Cerebellar nuclear complex (tissue), 1 donor: ENCODE results near the gene MFAP3L.
"Not testable (repeated sequence)": the region's sequence is repeated elsewhere in the genome, so short reads cannot be mapped to it uniquely, and the experiment has no call there.

ENCODE experiments used
- DNase-seq, 2 experiments: peaks; one replicate each; lab custom pipeline; 2025; lab: John Stamatoyannopoulos, UW

MFAP3L gene

DNA sequence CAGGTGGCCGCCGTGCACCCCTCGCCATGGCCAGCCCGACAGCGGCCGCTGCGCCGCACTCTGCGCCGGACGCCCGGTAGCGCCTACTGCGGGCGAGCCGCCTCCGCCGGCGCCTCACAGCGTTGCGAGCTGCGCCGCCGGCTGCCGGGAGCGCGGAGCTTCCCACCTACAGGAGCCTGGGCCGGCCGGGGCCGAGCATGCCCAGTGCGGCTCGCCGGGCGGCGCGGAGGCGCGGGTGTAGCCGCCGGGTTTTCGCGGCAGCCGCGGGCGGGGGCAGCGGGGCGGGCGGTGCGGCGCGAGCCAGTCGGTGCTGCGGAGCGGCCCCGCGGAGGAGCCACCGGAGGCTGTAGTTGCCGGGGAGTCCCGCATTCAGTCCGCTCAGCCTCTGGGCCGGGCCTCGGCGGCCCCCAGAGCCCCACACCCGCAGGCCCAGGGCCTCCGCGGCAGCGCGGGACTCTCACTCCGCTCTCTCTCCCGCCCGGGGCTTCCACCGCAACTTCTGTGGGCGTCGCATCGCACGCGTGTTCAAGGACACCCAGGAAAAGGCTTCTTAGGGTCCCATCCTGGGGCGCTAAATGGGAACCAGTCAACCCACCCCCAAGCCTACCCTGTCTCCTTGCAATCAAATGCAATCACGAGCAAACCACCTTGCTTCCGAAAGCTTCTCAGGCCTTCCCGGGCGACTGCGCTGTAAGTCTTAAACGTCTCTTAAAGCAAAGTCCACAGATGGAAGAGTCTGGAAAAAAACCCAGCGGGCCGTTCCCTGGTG, at the start of gene MFAP3L:
TSS of gene MFAP3L (minus strand) at position 143 of the 769 bp plus-strand sequence. CDS start 20,518 bp downstream, outside the sequence.
- DNase-seq = peak in 1 of 2 experiments; percentile 17

DNA sequence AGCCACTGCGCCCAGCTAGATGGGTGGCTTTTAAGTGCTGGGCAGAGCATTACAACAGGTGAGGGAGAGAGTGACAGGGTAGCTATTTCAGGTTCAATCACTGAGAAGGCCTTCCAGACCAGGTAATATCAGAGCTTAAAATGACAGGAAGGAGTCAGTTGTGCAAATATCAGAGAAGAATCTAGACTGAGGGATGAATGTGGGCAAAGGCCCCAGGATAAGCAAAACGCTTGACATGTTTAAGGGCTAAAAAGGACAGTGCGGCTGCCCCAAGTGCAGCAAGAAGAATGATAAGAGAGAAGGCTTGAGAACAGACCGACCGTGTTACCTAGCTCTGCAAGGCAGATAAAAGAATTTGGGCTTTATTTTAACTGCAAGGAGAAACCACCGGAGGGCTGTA, 45.0 kb upstream of the MFAP3L start:
- DNase-seq = no peak

DNA sequence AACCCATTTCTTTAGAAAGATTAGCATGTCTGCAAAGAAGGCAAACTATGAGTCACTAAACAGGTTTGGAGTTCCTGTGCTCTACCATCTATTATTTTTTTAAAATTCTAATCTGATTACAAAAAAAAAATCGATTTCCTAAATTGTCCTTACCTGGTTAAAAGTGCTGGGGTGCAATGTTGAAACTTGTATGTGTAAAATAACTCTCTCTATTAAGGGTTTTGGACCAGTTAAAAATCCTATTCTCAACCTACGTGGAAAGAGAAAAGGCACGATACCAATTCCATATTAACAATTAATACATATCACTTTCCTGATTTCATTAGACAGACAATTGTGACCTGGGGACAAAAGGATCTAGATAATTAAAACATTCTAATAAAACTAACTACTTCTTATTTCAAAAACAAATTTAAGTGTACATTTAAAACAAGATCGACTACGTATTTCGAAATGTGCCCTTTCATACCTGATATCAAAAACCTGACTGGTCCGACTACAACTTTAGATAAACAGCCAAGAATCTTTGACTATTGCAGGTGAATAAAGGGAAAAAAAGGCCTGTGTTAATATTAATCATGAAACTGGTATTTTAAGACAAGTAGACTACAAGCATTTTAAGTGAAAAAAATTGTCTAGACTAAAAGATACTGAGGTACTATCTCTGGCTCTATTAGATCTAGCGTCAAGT, 42.4 kb upstream of the MFAP3L start:
- no peak for DNase-seq

DNA sequence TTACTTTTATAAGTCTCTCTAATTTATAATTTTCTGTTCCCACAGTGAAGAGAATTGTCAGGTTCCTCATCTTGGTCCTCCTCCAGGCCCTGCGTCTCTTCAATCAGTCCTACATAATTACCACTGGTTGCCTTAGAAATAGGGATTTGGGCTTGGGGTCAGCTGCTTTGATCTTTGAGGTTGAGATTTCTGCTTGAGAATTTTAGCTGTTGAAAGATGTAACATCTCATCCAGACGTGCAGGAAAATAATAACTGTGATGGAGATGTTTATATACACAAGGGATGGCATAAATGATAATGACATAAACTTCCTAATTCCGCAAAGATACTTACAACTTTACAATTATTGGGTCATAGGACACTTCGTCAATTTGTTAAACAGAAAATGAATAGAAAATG, 33.2 kb upstream of the MFAP3L start:
- DNase-seq = no peak

DNA sequence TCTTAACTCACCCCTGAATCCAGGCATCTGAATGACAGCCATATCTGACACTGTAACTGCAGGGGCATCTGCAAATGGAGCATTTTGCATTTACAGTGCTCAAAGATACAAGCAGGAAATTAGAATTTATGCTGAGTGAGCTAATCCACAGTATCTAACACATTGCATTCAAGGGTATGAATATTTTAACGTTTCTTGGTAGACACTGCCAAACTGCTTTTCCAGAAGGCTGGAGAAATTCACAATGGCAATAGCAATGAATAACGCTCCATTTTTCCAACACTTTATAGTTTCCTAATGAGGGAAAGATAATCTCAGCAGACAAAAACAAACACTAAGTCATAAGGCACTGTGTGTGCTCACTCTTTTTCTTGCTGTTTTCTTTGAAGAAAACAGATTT, 32.6 kb upstream of the MFAP3L start:
- DNase-seq = no peak

DNA sequence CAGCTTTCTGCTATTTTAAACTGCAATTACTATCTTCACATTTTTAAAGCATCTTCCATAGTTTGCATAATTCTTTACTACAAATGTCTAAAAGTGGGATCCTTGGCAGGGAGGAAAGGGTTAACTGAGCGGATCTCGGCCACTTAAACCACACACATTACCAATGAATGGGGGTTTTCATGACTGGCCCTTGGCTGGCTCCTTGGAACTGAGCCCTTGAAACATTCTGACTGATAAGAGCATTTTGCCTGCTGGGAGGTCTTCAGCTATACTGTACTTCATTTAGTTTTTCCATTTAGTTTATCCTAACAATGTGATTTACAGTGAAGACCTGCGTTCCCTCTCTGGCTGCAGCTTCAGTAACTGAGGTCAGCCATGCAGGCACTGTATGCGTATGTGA, 31.7 kb upstream of the MFAP3L start:
- no peak for DNase-seq

DNA sequence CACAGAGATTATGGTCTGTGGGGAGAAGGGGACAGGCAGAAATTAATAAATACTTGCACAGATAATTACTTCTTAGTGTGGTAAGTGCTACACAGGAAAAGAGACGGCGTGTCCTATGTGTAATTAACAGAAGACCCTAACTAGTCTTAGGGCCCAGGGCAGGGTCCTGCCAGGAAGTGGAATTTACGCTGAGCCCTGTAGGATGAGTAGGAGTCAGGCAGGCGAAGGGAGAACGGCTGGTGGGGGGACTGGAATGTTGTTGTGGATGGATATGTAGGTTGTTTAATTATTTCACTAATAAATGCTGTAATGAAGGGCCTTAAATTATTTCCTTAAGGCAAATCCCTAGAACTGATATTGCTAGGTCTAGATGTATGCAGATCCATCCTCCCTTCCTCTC, 26.7 kb upstream of the MFAP3L start:
- no peak for DNase-seq

DNA sequence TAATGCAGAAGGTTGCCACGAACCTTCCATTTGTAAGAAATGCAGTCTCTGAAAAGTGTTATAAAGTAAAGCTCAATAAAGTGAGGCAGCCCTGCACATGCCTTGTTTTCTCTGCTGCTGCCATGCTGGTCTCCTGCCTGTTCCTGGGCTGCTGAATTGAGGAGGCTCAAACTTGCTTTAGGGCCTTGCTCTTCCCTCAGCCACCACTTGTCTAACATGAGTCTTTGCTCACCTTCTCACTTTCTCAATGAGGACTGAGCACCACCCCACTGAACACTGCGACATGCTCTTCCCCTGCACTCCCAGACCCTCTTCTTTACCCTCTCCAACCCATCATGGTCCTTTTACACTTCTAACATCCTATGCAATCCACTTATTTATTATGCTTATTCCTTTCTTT, 25.2 kb upstream of the MFAP3L start:
- DNase-seq = no peak

DNA sequence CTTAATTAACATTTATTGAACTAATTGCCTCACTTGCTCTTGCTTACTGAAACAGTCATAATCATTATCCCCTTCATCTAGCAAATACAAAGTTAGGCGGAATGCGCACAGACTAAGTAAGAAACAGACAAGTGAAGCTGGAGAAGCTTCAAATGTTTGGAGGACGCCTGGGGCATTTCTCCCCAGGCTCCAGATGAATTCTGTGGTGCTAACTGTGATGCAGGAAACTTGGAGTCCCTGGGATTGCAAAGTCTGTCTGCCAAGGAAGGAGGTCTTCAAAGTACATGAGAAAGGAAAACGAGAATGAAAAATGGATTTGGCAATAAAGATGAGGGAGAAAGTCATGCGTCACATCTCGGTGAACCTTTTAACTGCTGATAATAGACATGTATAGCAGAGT, 23.6 kb upstream of the MFAP3L start:
- no peak for DNase-seq

DNA sequence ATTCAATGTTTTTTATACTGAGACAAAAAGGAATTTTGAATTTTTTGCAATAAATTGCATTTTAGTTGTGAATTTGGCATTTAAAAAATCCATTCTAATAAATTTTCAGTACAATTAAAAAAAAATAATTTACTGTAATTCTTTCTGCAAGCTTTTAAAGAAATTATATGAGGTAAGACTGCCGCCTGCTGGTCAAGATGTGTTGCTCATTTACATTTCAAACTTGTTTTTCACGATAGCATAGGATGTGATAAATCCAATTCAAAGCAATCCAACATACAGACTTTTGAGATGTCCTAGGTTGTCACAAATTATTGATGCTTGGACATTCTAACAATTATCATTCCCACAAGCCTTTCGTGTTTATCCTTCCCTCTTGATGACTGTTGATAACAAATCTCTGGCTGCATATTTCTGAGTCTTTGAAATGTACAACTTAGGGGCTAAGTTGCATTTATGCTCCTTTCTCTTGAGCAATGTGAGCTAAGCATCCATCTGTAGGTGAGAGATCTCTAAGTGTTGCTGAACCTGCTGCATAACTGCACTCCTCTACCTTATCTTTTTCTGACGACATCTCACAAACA, 21.7 kb upstream of the MFAP3L start:
- DNase-seq = no peak

DNA sequence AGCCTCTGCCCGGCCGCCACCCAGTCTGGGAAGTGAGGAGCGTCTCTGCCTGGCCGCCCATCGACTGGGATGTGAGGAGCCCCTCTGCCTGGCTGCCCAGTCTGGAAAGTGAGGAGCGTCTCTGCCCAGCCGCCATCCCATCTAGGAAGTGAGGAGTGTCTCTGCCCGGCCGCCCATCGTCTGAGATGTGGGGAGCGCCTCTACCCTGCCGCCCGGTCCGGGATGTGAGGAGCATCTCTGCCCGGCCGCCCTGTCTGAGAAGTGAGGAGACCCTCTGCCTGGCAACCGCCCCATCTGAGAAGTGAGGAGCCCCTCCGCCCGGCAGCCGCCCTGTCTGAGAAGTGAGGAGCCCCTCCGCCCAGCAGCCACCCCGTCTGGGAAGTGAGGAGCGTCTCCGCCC, 20.0 kb upstream of the MFAP3L start:
- not testable (repeated sequence) for DNase-seq

DNA sequence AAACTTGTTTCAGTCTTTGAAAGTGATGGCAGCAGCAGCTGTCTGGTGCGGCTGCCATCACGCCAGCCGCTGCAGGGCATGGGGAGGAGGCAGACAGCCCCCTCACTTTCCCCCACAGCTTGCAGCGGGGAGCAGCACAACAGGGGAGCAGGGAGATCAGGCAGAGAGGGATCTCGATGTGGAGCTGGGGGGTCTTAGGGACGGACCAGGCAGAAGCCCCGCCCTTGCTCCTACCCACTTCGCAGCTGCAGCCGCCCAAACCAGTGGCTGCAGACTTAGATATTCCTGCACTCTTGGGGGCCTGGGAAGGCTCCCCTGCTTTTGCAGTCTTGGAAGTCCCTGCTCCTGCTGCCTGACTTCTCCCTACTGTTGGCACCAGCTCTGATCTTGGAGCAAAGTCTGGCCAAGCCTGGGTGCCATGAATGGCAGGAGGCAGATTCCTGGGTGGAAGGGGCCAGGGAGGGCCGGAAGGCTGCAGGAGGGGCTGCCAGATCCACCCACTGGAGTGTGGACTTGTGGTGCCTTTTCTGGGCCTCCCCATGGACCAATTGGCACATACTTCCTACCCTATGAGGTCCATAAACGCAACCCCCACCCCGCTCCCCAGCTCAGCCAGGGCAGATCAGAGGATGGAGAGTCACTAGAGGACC, 14.0 kb upstream of the MFAP3L start:
- no peak for DNase-seq

DNA sequence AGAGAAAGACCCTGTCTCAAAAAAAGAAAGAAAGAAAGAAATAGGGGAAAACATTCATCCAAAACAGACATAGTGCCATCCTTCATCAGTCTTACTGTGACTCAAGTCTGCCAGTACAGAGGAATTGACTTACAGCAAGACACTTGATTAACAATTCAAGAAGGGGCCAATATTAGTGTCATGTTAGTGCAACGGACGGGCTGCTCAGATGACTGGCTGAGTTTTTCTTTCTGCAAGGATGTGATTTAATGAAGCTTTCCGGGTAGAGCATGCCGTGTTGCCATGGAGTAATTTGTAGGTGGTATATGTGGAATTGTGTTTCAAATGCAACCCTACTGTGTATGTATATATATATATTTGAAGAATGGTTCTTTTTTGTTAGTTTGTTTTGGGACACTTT, 12.6 kb upstream of the MFAP3L start:
- no peak for DNase-seq

DNA sequence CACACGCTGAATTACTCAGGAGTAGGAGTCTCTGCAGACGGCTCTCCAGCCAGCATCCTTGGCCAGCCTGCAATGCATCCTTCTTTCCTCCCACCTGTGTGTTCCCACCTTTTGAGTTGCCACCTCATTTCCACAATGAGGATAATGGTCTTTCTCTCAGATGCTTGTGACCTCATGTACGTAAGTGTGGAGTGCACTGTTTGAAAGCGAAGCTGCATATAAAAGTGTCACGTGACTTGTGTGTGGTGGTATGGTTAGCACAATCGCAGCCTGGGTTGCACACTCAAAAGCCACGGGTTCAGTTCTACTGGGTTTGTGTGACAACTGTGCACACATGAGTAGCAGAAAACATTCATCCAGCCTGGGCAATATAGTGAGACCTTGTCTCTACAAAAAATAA, 12.0 kb upstream of the MFAP3L start:
- DNase-seq = no peak

DNA sequence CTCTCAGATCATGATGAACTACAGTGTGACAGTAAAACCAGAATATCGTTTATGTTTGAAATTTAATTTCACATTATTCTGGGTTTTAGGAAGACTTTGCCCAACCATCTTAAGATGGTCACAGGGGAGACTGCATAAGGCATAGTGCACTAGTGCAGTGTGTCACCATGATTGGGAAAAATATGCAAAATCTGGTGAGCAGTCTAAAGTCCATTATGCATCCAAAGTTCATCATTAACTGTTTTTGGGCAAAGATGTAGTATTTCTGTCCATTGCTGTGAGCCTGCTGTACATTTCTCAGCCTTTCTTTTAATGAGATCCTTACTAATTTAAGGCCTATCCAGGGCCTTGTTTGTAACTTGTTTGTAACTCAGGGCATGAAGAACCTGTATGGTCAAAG, 11.3 kb upstream of the MFAP3L start:
- no peak for DNase-seq

DNA sequence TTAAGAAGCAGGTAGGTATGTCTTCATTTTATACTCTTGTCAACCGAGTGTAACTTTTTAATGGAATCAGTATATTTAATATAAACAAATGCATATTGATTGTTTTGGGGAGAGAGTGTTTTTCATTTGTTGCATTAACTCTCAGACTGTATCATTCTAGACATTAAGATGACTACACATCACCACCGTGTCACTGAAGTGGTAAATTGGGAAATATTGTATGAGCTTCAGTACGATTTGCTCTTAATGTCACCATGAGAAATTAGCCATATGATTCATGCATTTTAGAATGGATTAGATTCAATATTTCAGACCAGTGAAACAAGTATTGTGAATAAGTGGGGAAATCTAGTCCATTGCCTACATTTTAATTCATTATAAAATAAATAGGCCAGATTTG, 9.7 kb upstream of the MFAP3L start:
- no peak for DNase-seq

DNA sequence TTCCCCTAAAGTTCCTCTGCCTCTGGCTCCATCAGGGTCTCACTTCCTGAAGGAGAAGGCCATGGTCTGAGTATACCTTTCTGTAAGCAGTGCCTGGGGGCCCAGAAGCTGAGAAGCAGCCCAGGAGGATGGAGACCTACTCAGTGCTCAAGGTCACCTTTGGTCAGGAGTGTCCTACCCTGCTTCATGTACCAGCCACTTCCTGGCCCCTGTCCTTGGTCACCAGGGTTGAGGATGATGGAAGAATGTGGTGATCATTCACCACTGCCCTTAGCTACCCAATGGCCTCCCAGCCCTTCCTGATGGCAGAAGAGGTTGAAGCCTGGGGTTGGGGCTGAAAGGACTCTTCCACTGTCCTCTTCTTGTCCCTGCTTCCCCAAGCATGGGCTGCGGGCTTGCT, 9.0 kb upstream of the MFAP3L start:
- DNase-seq = no peak

DNA sequence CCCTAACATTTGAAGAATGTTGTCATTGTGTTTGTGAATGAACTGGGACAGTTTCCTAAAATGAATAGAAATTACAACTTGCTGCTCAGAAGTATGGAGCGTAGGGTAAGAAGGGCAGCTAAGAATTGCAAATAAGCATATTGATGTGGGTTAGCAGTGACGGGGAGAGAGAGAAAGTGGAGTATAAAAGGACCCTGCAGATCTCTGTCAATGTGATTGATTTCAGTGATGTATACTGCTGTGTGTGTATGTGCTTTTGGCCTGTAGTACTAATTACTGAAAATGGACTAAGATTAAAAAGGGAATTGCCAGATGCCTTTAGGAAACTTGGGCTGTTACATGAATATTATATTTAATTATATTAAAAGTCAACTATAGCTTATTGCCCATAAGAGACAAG, 7.8 kb upstream of the MFAP3L start:
- no peak for DNase-seq

DNA sequence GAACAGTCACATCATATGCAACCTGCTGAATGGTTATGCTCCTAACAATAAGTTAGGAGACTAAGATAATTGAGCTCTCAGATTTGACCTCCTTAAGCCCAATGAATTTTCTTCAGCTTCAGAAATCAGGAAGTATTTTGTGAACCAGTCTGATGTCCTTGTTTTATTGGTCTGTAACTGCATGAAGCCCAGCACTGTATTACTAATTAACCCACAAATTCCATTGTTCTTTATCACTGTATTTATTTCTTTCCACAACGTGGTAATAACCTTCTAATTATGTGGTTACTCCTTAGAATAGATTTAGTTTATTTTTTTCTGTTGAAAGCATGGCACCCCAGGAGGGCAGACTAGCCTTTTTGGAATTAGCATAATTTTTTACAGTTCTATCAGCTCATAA, 3.9 kb upstream of the MFAP3L start:
- no peak for DNase-seq

DNA sequence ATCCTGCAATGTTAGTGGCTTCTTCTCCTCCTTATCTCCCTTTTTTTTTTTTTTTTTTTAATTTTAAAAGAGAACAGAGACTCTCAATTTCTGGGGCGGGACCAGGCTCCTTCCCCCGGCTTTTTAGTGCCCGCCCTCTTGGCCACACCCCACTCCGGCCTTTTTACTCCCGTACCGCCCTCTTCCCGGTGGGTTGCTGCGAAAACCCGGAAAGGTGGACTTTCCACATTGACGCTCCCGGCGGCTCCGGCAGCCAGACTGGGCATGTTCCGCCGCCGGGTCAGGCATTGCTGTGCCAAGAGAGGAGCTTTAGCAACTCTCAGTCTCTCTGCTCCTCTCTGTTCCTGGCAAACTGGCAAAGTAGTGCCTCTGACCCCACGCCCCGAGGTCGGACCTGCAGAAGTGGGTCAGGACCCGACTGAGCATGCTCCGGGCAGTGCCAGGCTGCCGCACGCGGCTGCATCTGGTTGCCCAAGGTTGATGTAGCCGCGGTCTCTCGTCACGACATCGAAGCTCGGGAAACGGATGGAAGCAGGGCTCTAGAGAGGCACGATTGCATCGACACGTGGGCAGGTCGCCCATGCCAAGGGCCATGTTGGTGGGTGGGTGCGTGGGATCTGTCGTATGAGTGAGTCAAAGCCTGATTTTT, 1.1 kb upstream of the MFAP3L start:
- peak in 1 of 2 experiments; percentile 78 for DNase-seq

DNA sequence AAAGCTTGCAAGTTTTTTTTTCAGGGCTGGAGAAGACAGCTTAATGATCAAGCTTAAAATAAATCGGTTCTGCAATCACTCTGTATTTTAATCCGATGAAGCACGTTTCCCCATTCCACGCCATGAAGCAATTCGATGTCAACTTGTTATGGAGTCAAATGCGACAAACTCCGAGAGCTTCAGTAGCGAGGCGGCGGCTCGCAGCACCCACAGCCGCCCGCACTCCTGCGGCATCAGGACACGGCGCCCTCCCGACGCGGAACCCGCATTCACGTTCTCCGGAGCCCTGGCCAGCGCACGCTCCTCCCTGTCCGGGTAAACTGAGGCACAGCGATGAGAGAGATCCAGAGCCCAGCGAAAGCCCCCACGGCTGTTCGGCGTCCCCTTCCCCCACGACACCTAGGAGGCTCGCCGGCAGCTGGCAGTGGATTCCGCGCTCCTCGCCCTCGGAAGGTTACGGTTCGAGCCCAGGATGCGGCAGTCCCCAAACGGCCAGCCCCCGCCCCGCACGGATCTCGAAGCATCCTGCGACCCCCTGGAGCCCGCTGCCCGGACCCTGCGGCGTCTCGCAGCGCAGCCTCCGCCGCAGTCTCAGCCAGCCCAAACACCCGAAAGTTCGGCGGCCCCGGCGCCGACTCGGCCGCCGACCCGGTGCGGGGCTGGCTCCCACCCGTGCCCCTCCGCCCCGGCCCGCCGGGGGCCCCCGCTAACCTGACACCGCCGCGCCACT, 507 bp downstream of the MFAP3L start:
- no peak for DNase-seq

DNA sequence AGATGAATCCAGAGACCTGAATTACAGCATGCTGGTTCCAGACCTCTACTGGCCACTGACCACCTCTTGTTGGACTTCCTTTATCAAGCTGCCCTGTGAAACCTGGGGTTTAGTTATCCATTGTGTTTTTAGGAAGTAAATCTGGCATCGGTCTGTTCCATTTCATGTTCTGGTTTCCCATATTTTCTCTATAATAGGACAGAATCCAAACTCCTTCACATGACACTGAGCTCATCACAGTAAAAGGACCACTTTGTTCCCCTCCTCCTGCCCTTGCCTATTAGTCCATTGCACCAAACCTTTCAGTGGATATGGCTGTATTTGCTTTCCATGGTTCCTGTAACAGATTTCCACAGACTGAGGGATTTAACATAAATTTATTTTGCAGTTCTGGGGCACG, 4.0 kb downstream of the MFAP3L start:
- DNase-seq = no peak
